ENCODE data around the gene NAA40. TPM values are rescaled to one million over a fixed set of nuclear protein-coding genes. Genes with fewer than 3 reads are reported as not detected.

Gene NAA40
- total RNA-seq: 11.9 and 13.9 TPM in 2 replicates

DNA sequence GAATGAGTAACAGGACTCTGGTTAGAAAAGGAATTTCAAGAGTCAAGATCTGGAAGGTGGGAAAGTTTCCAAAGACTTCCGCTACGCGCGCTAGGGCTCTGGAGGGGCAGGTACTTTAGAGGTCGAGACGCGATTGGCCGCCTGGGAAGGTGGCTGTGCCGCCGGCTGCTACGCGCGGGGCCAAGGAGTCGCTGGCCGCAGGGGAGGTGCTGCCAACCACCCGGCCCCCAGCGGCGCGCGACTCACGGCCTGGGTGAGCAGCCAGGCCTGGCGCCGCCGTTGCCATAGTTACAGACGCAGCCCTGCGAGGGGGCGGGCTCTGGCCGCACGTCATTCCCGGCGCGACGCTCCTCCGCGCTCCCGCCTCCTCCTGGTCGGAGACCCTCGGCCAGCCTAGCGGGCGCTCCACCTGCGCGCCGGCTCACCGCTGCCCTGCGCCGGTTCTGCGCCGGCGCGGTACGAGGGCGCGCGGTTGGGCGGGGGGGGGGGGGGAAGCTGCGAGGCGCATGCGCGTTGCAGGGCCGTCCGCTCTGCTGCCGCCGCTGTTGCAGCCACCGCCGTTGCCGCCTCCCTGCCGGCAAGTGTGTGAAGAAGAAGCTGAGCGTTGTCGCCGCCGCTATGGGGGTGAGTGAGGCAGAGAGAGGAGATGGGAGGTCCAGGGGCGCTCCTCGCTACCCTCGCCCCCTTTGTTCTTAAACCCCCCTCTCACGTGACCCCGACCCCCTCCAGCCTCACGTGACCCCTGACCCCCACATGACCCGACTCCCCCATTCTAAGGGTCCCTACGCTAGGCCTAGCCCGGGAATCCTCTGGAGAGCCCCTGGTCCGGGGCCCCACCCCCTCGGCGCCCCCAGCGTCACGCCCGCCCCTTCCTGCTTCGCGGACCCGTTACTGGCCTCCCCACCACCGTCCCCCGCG is at the start of gene NAA40:
TSS of gene NAA40 (plus strand) at position 524 of the 918 bp plus-strand sequence. CDS start at position 619, 95 bp downstream.

GRCh38 chr11:63916837-63917691 is 21.7 kb upstream of the NAA40 start, which contains the start of gene RCOR2:
RCOR2 (minus strand) TSS chr11:63917164; CDS start chr11:63916456, 708 bp downstream.

GRCh38 chr11:63974259-63975143 is 35.7 kb downstream of the NAA40 start, which contains the start of gene COX8A:
COX8A (plus strand) TSS chr11:63974620; CDS start chr11:63974681, 61 bp downstream.

DNA sequence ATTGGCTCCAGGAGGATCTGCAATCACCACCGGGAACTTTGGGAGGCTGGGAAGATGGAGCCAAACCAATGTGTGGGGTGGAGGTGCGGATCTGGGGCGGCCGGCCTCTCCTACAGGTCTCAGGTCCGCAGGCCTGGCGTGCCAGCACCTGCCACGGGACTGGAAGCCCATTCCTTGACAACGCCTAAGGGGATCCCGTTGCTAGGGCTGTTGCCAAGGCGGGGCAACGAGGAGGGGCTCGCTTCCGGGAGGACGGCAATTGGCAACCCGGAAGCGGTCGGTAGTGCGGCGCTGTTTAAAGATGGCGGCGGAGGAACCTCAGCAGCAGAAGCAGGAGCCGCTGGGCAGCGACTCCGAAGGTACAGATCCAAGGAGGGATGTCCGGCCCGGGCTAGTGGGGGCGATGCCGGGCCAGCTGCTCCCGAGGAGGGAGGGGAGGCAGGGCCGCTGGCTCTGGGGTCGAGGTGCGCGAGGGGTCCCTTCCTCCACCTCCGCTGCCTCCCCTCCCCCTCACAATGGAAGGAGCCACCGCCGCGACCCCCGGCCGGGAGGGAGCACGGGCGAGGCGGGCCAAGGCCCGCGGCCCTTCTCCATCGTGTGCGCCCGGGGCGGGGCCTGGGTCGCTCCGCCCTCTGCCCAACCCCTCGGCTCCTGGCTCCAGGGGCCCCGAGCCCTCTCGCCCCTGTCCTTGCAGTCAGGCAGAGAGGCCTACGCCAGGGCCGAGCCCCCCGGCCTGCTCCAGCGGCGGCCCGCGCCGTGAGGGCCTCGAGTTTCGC is 47.5 kb downstream of the NAA40 start, which contains the start of gene OTUB1:
TSS of gene OTUB1 (plus strand) at position 283 of the 776 bp plus-strand sequence. CDS start at position 302, 19 bp downstream.

Other genes starting within 250 kb of the NAA40 start
- 8.9 and 18.8 TPM in 2 replicates for gene ZFTA, start 170.2 kb upstream of the NAA40 start, total RNA-seq
- gene SPINDOC, start 125.5 kb upstream of the NAA40 start, total RNA-seq: 14.0 and 23.2 TPM in 2 replicates
- gene MARK2, start 99.9 kb upstream of the NAA40 start, total RNA-seq: 7.7 and 12.6 TPM in 2 replicates
- 2.7 and 4.0 TPM in 2 replicates for gene RCOR2, start 21.8 kb upstream of the NAA40 start, total RNA-seq
- 255 and 284 TPM in 2 replicates for gene COX8A, start 35.6 kb downstream of the NAA40 start, total RNA-seq
- gene OTUB1, start 47.4 kb downstream of the NAA40 start, total RNA-seq: 42.8 and 45.6 TPM in 2 replicates
- gene FLRT1, start 96.9 kb downstream of the NAA40 start, total RNA-seq: 0.09 and 0.59 TPM in 2 replicates
- 9.8 and 15.1 TPM in 2 replicates for gene MACROD1, start 227.1 kb downstream of the NAA40 start, total RNA-seq
- gene STIP1, start 247.2 kb downstream of the NAA40 start, total RNA-seq: 90.0 and 203 TPM in 2 replicates

Measured in smooth muscle cell of the umbilical artery (primary cell).